Prostate gland (tissue), 2 donors: ENCODE measurements around the gene RALGPS1.

Source experiments
- POLR2A ChIP-seq: fragments of 450-650 bp; IDR thresholded peaks from one replicate; pipeline ENCODE4 v1.6.1; 2016; ENCODE audit warnings: antibody characterized with exemption, mild to moderate bottlenecking
- POLR2AphosphoS5 ChIP-seq: sonication (generic); formaldehyde crosslinking; IDR thresholded peaks from one replicate; pipeline ENCODE4 v1.6.1; 2017; ENCODE audit warnings: antibody characterized with exemption
- TF ChIP-seq, protein P1 (sequence below), 4 experiments: fragments of 200-600 bp in 2 of 4; fragments of 450-650 bp in 2 of 4; sonication (generic) in 2 of 4; IDR thresholded peaks; 1 replicate in 3 of 4; 2 replicates in 1 of 4; pipeline ENCODE4 v1.5.1; 2016 to 2019; ENCODE audit warnings: antibody characterized with exemption in 4 of 4, mild to moderate bottlenecking in 2 of 4, moderate library complexity in 2 of 4

- TF ChIP-seq, protein P1, sequence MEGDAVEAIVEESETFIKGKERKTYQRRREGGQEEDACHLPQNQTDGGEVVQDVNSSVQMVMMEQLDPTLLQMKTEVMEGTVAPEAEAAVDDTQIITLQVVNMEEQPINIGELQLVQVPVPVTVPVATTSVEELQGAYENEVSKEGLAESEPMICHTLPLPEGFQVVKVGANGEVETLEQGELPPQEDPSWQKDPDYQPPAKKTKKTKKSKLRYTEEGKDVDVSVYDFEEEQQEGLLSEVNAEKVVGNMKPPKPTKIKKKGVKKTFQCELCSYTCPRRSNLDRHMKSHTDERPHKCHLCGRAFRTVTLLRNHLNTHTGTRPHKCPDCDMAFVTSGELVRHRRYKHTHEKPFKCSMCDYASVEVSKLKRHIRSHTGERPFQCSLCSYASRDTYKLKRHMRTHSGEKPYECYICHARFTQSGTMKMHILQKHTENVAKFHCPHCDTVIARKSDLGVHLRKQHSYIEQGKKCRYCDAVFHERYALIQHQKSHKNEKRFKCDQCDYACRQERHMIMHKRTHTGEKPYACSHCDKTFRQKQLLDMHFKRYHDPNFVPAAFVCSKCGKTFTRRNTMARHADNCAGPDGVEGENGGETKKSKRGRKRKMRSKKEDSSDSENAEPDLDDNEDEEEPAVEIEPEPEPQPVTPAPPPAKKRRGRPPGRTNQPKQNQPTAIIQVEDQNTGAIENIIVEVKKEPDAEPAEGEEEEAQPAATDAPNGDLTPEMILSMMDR (IDR thresholded peaks at IDR 0.05), result no peak
- no peak for TF ChIP-seq POLR2AphosphoS5
- TF ChIP-seq POLR2A, result no peak
Observed at GRCh38 chr9:127030814-127031740, 116.5 kb downstream of the RALGPS1 start.
